PC-9 (cell line): ENCODE measurements around the gene COL5A1. TPM values are rescaled to one million over a fixed set of nuclear protein-coding genes. Genes with fewer than 3 reads are reported as not detected.

ENCODE experiments used
- BruUV-seq: library from RNA; stranded (reverse); fragments of 400-500 nt; replicated peaks from 2 replicates; lab custom pipeline; 2021; lab: Mats Ljungman, UMichigan
- CTCF ChIA-PET: fragments of 300-600 bp; sonication (Branson Sonifier 250); formaldehyde crosslinking; loops from one replicate; lab custom pipeline; 2022; ENCODE audit warnings: antibody characterized with exemption; lab: Charles Lee
- POLR2A ChIA-PET: fragments of 300-600 bp; sonication (Branson Sonifier 250); formaldehyde crosslinking; loops from one replicate; lab custom pipeline; 2022; ENCODE audit warnings: antibody characterized with exemption; ENCODE audit not compliant: unreplicated experiment; lab: Charles Lee
- DNase-seq, 2 experiments: peaks; one replicate each; pipeline versions ENCODE4 v3.0.0 to v3.0.0-alpha.2; 2015 to 2022; ENCODE audit warnings: mixed read lengths in 1 of 2
- H2AFZ ChIP-seq: fragments of 200-600 bp; sonication (generic); 2 replicates; pipeline ENCODE4 v1.8.1; 2017; ENCODE audit warnings: antibody characterized with exemption
- H3F3A ChIP-seq: fragments of 200-600 bp; sonication (generic); 2 replicates; pipeline ENCODE4 v1.8.1; 2017; ENCODE audit warnings: antibody characterized with exemption, mild to moderate bottlenecking, low read depth; ENCODE audit not compliant: insufficient read depth
- H3K27ac ChIP-seq: fragments of 200-600 bp; sonication (generic); 2 replicates; pipeline ENCODE4 v1.6.1; 2016; ENCODE audit warnings: mixed run types
- H3K27me3 ChIP-seq: fragments of 200-600 bp; sonication (generic); 2 replicates; pipeline ENCODE4 v1.6.1; 2016; ENCODE audit warnings: low read depth, mixed run types; ENCODE audit not compliant: insufficient read depth
- H3K36me3 ChIP-seq: fragments of 200-600 bp; sonication (generic); 2 replicates; pipeline ENCODE4 v1.6.1; 2016; ENCODE audit warnings: low read depth, mixed run types
- H3K4me1 ChIP-seq: fragments of 200-600 bp; sonication (generic); replicated peaks from 2 replicates; pipeline ENCODE4 v1.6.1; 2016; ENCODE audit warnings: mixed run types; ENCODE audit not compliant: insufficient read depth
- H3K4me2 ChIP-seq: fragments of 200-600 bp; sonication (generic); 2 replicates; pipeline ENCODE4 v1.6.1; 2017; ENCODE audit warnings: mixed run types
- H3K4me3 ChIP-seq: fragments of 200-600 bp; sonication (generic); 2 replicates; pipeline ENCODE4 v1.6.1; 2016; ENCODE audit warnings: mixed run types
- H3K79me2 ChIP-seq: fragments of 200-600 bp; sonication (generic); 2 replicates; pipeline ENCODE4 v1.6.1; 2017; ENCODE audit warnings: low read depth, mixed run types
- H3K9me2 ChIP-seq: fragments of 200-600 bp; sonication (generic); 2 replicates; pipeline ENCODE4 v1.8.1; 2017; ENCODE audit warnings: mild to moderate bottlenecking; ENCODE audit not compliant: insufficient read depth
- H3K9me3 ChIP-seq: fragments of 200-600 bp; sonication (generic); 2 replicates; pipeline ENCODE4 v1.8.1; 2016; ENCODE audit warnings: low read depth; ENCODE audit not compliant: insufficient read depth
- H4K20me1 ChIP-seq: fragments of 200-600 bp; sonication (generic); 2 replicates; pipeline ENCODE4 v1.8.1; 2017; ENCODE audit not compliant: insufficient read depth
- EZH2 ChIP-seq: fragments of 200-600 bp; sonication (generic); IDR thresholded peaks from 2 replicates; pipeline ENCODE4 v1.8.0; 2017; ENCODE audit warnings: antibody characterized with exemption, low read depth
- intact Hi-C: fragments of 100-400 bp; cut with micrococcal nuclease; formaldehyde crosslinking; loops from one replicate; pipeline ENCODE4 v1.10.0; 2022; ENCODE audit not compliant: unreplicated experiment
- total RNA-seq: library from RNA; stranded (reverse); gene quantifications from 2 replicates; pipeline ENCODE4 v1.2.3, GENCODE V29; 2021
- TF ChIP-seq, protein P1 (sequence below): fragments of 200-600 bp; sonication (generic); conservative IDR thresholded peaks from 2 replicates; pipeline ENCODE4 v1.6.1; 2017; ENCODE audit warnings: mixed run types, antibody characterized with exemption, mild to moderate bottlenecking, moderate library complexity

The COL5A1 gene
- total RNA-seq, 1 experiment from 2014 or later, result 15.2 TPM

DNA sequence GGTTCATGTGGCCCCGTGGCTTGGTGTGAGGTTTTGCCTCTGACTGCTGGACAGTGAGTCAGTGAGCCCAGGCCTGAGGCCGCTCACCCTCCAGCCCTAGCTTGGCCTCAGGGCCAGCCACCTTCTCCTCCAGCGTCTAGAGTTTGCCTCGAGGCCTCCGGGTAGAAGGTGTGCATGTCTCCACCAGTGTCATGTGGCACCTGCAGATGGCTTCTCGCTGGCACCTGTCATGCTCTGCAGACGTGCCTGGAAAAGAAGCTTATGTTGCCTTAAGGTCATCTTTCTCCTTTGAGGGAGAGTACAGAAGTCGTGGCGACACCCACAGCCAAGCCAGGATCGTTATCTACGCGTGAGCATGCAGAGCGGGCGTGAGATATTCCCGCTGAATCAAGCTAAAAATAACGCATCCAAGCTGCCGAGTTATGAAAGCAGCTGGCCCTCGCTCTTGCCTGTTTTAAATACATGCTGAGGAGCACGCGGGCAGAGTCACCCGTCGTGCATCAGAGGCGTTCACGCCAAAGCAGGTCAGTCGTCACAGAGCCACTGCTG, 159.3 kb downstream of the COL5A1 start:
- Histone ChIP-seq H3K9me2 (no peaks in the 10 kb centered on the region), H3K4me1 (no peaks in the 10 kb centered on the region), H3K79me2 (no peaks in the 10 kb centered on the region), H3K4me3 (no peak overlapping the region), H3K36me3 (no peaks in the 10 kb centered on the region), H3K9me3 (no peaks in the 10 kb centered on the region), H3K27ac (no peak overlapping the region), H3F3A (no peaks in the 10 kb centered on the region), H2AFZ (no peak overlapping the region), H3K27me3 (peaks cover 94% of the 10 kb centered on the region), H3K4me2 (no peak overlapping the region), H4K20me1 (no peaks in the 10 kb centered on the region)
- no peak for TF ChIP-seq EZH2
- TF ChIP-seq, protein P1, sequence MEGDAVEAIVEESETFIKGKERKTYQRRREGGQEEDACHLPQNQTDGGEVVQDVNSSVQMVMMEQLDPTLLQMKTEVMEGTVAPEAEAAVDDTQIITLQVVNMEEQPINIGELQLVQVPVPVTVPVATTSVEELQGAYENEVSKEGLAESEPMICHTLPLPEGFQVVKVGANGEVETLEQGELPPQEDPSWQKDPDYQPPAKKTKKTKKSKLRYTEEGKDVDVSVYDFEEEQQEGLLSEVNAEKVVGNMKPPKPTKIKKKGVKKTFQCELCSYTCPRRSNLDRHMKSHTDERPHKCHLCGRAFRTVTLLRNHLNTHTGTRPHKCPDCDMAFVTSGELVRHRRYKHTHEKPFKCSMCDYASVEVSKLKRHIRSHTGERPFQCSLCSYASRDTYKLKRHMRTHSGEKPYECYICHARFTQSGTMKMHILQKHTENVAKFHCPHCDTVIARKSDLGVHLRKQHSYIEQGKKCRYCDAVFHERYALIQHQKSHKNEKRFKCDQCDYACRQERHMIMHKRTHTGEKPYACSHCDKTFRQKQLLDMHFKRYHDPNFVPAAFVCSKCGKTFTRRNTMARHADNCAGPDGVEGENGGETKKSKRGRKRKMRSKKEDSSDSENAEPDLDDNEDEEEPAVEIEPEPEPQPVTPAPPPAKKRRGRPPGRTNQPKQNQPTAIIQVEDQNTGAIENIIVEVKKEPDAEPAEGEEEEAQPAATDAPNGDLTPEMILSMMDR, result no peak
- ChIA-PET CTCF (no interaction called here), POLR2A (no interaction called here)
- no TSS peak for BruUV-seq
- no peak for DNase-seq
- intact Hi-C loops, result no loop called here

DNA sequence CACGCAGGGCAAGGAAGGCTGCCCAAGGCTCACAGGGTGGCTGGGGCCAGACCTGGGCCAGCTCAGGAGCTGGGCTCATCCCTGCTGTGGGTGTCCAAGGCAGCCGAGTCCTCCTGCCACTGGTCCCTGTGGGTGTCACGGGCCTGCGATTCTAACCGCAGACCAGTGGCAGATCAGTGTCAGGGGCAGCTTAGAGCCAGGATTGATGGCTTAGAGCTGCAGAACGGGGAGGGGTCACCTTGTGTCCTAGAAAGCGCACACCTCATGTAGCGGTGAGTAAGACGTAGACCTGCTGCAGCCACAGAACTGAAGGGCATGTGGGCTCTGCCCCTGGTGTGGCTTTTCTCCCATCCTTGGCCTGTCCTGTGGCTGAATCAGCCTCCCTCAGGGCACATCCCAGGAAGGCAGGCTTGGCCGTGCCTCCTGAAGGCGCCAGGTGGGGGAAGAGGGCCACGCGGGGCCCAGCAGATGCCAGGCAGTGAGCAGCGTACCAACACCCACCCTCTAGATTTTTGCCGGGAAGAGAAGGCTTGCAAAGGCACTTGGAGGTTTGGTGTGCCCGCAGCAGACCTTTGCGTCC, 160.7 kb downstream of the COL5A1 start:
- Histone ChIP-seq H3K36me3 (no peaks in the 10 kb centered on the region), H3K9me2 (no peaks in the 10 kb centered on the region), H3K9me3 (no peaks in the 10 kb centered on the region), H3K27me3 (peaks cover 94% of the 10 kb centered on the region), H3K4me1 (no peaks in the 10 kb centered on the region), H4K20me1 (no peaks in the 10 kb centered on the region), H3K4me3 (no peak overlapping the region), H3F3A (no peaks in the 10 kb centered on the region), H3K27ac (no peak overlapping the region), H3K79me2 (no peaks in the 10 kb centered on the region), H3K4me2 (no peak overlapping the region), H2AFZ (no peak overlapping the region)
- ChIA-PET POLR2A (no interaction called here), CTCF (no interaction called here)
- intact Hi-C loops, result no loop called here
- BruUV-seq, result no TSS peak
- TF ChIP-seq EZH2, result no peak
- DNase-seq, result peak in 1 of 2 experiments; percentile 31

DNA sequence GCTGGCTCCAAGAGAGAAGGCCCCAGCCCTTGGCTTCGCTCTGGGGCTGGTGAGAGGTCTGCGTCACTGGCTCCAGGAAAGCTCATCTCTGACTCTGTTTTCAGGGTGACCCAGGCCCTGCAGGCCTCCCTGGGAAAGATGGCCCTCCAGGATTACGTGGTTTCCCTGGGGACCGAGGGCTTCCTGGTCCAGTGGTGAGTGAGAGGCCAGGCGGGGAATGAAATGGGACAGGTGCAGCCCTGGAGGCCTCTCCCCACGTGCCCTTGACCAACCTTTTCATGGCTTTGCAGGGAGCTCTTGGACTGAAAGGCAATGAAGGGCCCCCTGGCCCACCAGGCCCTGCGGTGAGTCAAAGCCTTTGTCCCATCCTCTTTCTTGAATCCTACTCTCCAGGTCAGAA, 163.3 kb downstream of the COL5A1 start:
- Histone ChIP-seq H3K4me3 (no peak overlapping the region), H3K27me3 (peaks cover 95% of the 10 kb centered on the region), H3K79me2 (no peaks in the 10 kb centered on the region), H3K4me1 (no peaks in the 10 kb centered on the region), H4K20me1 (no peaks in the 10 kb centered on the region), H3K9me3 (no peaks in the 10 kb centered on the region), H3K27ac (no peak overlapping the region), H3K9me2 (no peaks in the 10 kb centered on the region), H3K4me2 (no peak overlapping the region), H3F3A (no peaks in the 10 kb centered on the region), H2AFZ (no peak overlapping the region), H3K36me3 (no peaks in the 10 kb centered on the region)
- ChIA-PET POLR2A (no interaction called here), CTCF (no interaction called here)
- intact Hi-C loops, result no loop called here
- BruUV-seq, result no TSS peak
- no peak for DNase-seq
- no peak for TF ChIP-seq EZH2
- TF ChIP-seq, protein P1, result no peak
